ENCODE data around the gene TAMALIN. TPM values are rescaled to one million over a fixed set of nuclear protein-coding genes. Genes with fewer than 3 reads are reported as not detected.

TAMALIN gene
- total RNA-seq, 1 donor from 2014 or later, result 23.2 TPM

- no peak for DNase-seq (ENCODE audit: low read depth, low spot score)
- Mint-ChIP-seq H3K9me3 (no peaks in the 10 kb centered on the region), H3K27ac (ENCODE audit: unreplicated experiment) (peak overlapping the region; percentile 84), H3K4me1 (peaks cover 42% of the 10 kb centered on the region), H3K36me3 (ENCODE audit: low read depth) (no peaks in the 10 kb centered on the region), H3K27me3 (ENCODE audit: low read depth) (no peaks in the 10 kb centered on the region), H3K4me3 (peak overlapping the region; percentile 23)
- no peak for TF ChIP-seq CTCF (conservative IDR thresholded peaks at IDR 0.05)
Measured at GRCh38 chr12:52062167-52063081, 55.7 kb downstream of the TAMALIN start.

DNA sequence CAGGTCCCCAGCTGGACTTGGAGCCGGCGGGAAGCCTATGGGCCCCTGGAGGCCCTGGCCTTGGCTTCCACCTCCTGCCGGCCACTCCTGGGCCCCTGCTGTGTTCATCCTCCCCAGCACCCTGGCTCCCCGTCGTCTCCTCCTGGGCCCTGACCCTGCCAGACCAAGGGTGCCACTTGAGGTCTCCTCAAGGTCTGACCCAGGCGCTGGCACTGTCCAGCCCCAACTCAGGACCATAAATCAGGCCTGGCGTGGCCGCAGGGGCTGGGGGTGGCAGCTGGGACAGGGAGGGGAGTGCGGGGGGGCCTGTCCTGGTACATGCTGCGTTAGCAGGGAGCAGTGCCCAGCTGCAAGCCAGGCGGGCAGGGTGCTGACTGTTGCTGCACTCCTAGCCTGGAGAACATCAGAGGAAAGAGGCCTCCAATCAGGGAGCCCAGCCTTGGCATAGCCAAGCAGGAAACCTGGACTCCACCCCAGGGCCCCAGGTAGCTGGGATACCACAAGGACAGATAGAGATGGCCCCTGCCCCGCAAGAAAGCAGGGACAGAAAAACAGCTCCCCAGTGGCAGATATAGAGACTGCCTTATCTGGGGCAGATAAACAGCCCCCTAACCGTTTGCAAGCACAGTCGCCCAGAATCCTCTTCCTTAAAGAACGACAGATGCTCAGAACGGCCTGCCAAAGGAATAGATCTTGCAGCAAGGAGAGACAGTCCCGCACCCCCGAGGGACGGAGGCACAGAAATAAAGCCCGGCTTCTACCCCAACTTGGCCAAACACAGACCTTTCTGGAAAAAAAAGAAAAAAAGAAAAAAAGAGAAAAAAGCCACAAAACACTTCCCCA lies 56.6 kb downstream of the TAMALIN start:
- no peaks in the 10 kb centered on the region for H3K36me3 Mint-ChIP-seq (ENCODE audit: low read depth)
- DNase-seq (ENCODE audit: low read depth, low spot score), result no peak
- H3K27ac Mint-ChIP-seq (ENCODE audit: unreplicated experiment), result peak overlapping the region; percentile 90
- H3K4me1 Mint-ChIP-seq, result peaks cover 42% of the 10 kb centered on the region
- peak overlapping the region; percentile 53 for H3K4me3 Mint-ChIP-seq
- no peak for TF ChIP-seq CTCF (conservative IDR thresholded peaks at IDR 0.05)
- no peaks in the 10 kb centered on the region for H3K27me3 Mint-ChIP-seq (ENCODE audit: low read depth)
- no peaks in the 10 kb centered on the region for H3K9me3 Mint-ChIP-seq

GRCh38 chr12:52063981-52064649 lies 57.4 kb downstream of the TAMALIN start:
- Mint-ChIP-seq H3K27me3 (ENCODE audit: low read depth) (no peaks in the 10 kb centered on the region), H3K9me3 (peaks cover 3% of the 10 kb centered on the region), H3K27ac (ENCODE audit: unreplicated experiment) (peak overlapping the region; percentile 90), H3K36me3 (ENCODE audit: low read depth) (no peaks in the 10 kb centered on the region), H3K4me1 (peaks cover 45% of the 10 kb centered on the region), H3K4me3 (peak overlapping the region; percentile 53)
- no peak for TF ChIP-seq CTCF (conservative IDR thresholded peaks at IDR 0.05)
- DNase-seq (ENCODE audit: low read depth, low spot score), result no peak

Other genes with a start within 250 kb of the TAMALIN start
- 38.0 and 39.7 TPM in 2 replicates for gene FIGNL2, start 158.2 kb upstream of the TAMALIN start, total RNA-seq
- gene ANKRD33, start 118.8 kb upstream of the TAMALIN start, total RNA-seq, result not detected in 2 replicates
- gene ACVRL1, start 99.4 kb upstream of the TAMALIN start, total RNA-seq, result 0.14 and 0.49 TPM in 2 replicates
- 30.5 and 34.3 TPM in 2 replicates for gene ACVR1B, start 55.2 kb upstream of the TAMALIN start, total RNA-seq
- gene NR4A1, start 44.5 kb downstream of the TAMALIN start, total RNA-seq, result 51.0 and 52.8 TPM in 2 replicates
- 32.1 and 34.3 TPM in 2 replicates for gene ATG101, start 63.0 kb downstream of the TAMALIN start, total RNA-seq
- gene SMIM41, start 72.8 kb downstream of the TAMALIN start, total RNA-seq, result not detected in 2 replicates
- gene KRT80, start 185.1 kb downstream of the TAMALIN start, total RNA-seq, result not detected in 2 replicates
- not detected in 2 replicates for gene KRT7, start 226.3 kb downstream of the TAMALIN start, total RNA-seq